Measurements from ENCODE around the gene GMPPA. TPM values are rescaled to one million over a fixed set of nuclear protein-coding genes. Genes with fewer than 3 reads are reported as not detected.

The GMPPA gene
- total RNA-seq, 2 experiments from 2014 or later, result 35.2 to 35.5 TPM

- POLR2A ChIA-PET, result interaction anchor here (0.6 kb wide), 1 partner anchor 52 kb away, joined by 3 read pairs; no protein-coding TSS in a partner anchor
- Mint-ChIP-seq H3K4me1 (peaks cover 38% of the 10 kb centered on the region), H3K27me3 (peaks cover 35% of the 10 kb centered on the region), H3K4me3 (peak overlapping the region; percentile 86), H3K27ac (peak overlapping the region; percentile 72), H3K36me3 (ENCODE audit: low read depth) (peaks cover 5% of the 10 kb centered on the region), H3K9me3 (ENCODE audit: low read depth) (no peaks in the 10 kb centered on the region)
- intact Hi-C loops (cut with DNase I, micrococcal nuclease), result loop anchor here (2.0 to 5.0 kb wide), 5 partner anchors 54 to 1228 kb away; partner anchors contain the start of genes AAMP (in 1 of the 2), GLB1L (in 1 of the 2), PNKD (in 1 of the 2) and STK16 (in 1 of the 2)
- DNase-seq (no peak), ATAC-seq (no peak)
- CTCF ChIA-PET, result interaction anchor here (0.6 to 7.2 kb wide), 14 partner anchors 9 to 884 kb away, joined by 3 to 128 read pairs (median 4); partner anchors contain the start of gene CHPF
Measured at GRCh38 chr2:219499058-219499307, 292 bp downstream of the GMPPA start.

- Mint-ChIP-seq H3K4me3 (peak overlapping the region; percentile 86), H3K27me3 (peaks cover 32% of the 10 kb centered on the region), H3K27ac (peak overlapping the region; percentile 72), H3K4me1 (peaks cover 38% of the 10 kb centered on the region), H3K36me3 (ENCODE audit: low read depth) (peaks cover 10% of the 10 kb centered on the region), H3K9me3 (ENCODE audit: low read depth) (no peaks in the 10 kb centered on the region)
- POLR2A ChIA-PET, result interaction anchor here (0.5 kb wide), 1 partner anchor 77 kb away, joined by 3 read pairs; no protein-coding TSS in a partner anchor
- CTCF ChIA-PET, result interaction anchor here (0.6 to 7.2 kb wide), 10 partner anchors 9 to 112 kb away, joined by 3 to 128 read pairs (median 4); partner anchors contain the start of gene DNPEP
- no peak for DNase-seq
- no peak for ATAC-seq
- intact Hi-C loops (cut with DNase I, micrococcal nuclease), result loop anchor here (2.0 to 5.0 kb wide), 5 partner anchors 53 to 1229 kb away; partner anchors contain the start of genes AAMP (in 1 of the 2), GLB1L (in 1 of the 2), PNKD (in 1 of the 2) and STK16 (in 1 of the 2)
Measured at GRCh38 chr2:219499555-219499954, 864 bp downstream of the GMPPA start.

GRCh38 chr2:219500135-219500534, 1.4 kb downstream of the GMPPA start:
- peak overlapping the region; percentile 86 for H3K4me3 Mint-ChIP-seq
- ChIA-PET CTCF (interaction anchor here (0.6 to 7.2 kb wide), 10 partner anchors 8 to 113 kb away, joined by 3 to 128 read pairs (median 4); partner anchors contain the start of gene DNPEP), POLR2A (interaction anchor here (0.5 kb wide), 1 partner anchor 76 kb away, joined by 3 read pairs; no protein-coding TSS in a partner anchor)
- peaks cover 11% of the 10 kb centered on the region for H3K36me3 Mint-ChIP-seq (ENCODE audit: low read depth)
- H3K9me3 Mint-ChIP-seq (ENCODE audit: low read depth), result no peaks in the 10 kb centered on the region
- peaks cover 26% of the 10 kb centered on the region for H3K27me3 Mint-ChIP-seq
- no peak overlapping the region for H3K27ac Mint-ChIP-seq
- H3K4me1 Mint-ChIP-seq, result peaks cover 38% of the 10 kb centered on the region
- no peak for DNase-seq
- intact Hi-C loops (cut with DNase I, micrococcal nuclease), result loop anchor here in 1 of 2 experiments (10.0 kb wide), 1 partner anchor 1485 kb away; no protein-coding TSS in a partner anchor
- no peak for ATAC-seq

- DNase-seq (no peak), ATAC-seq (no peak)
- CTCF ChIA-PET, result interaction anchor here (0.6 kb wide), 1 partner anchor 17 kb away, joined by 3 read pairs; no protein-coding TSS in a partner anchor
- Mint-ChIP-seq H3K36me3 (ENCODE audit: low read depth) (peaks cover 21% of the 10 kb centered on the region), H3K9me3 (ENCODE audit: low read depth) (no peaks in the 10 kb centered on the region), H3K27me3 (peaks cover 13% of the 10 kb centered on the region), H3K4me3 (no peak overlapping the region), H3K27ac (no peak overlapping the region), H3K4me1 (peaks cover 33% of the 10 kb centered on the region)
- POLR2A ChIA-PET, result no interaction called here
- intact Hi-C loops (cut with DNase I, micrococcal nuclease), result loop anchor here in 1 of 2 experiments (10.0 kb wide), 1 partner anchor 1487 kb away; no protein-coding TSS in a partner anchor
Measured at GRCh38 chr2:219501849-219502248, 3.2 kb downstream of the GMPPA start.

- no peaks in the 10 kb centered on the region for H3K9me3 Mint-ChIP-seq (ENCODE audit: low read depth)
- DNase-seq, result no peak
- intact Hi-C loops (cut with DNase I, micrococcal nuclease), result loop anchor here in 1 of 2 experiments (10.0 kb wide), 1 partner anchor 1488 kb away; no protein-coding TSS in a partner anchor
- no peak overlapping the region for H3K27ac Mint-ChIP-seq
- CTCF ChIA-PET, result no interaction called here
- peaks cover 26% of the 10 kb centered on the region for H3K36me3 Mint-ChIP-seq (ENCODE audit: low read depth)
- no peak for ATAC-seq
- no peak overlapping the region for H3K4me3 Mint-ChIP-seq
- peaks cover 28% of the 10 kb centered on the region for H3K4me1 Mint-ChIP-seq
- peaks cover 6% of the 10 kb centered on the region for H3K27me3 Mint-ChIP-seq
- POLR2A ChIA-PET, result no interaction called here
Measured at GRCh38 chr2:219502618-219503017, 3.9 kb downstream of the GMPPA start.

GRCh38 chr2:219505585-219505984, 6.9 kb downstream of the GMPPA start:
- Mint-ChIP-seq H3K27me3 (peaks cover 13% of the 10 kb centered on the region), H3K4me1 (peaks cover 16% of the 10 kb centered on the region), H3K9me3 (ENCODE audit: low read depth) (no peaks in the 10 kb centered on the region), H3K27ac (no peak overlapping the region), H3K36me3 (ENCODE audit: low read depth) (peaks cover 28% of the 10 kb centered on the region), H3K4me3 (no peak overlapping the region)
- POLR2A ChIA-PET, result no interaction called here
- CTCF ChIA-PET, result no interaction called here
- intact Hi-C loops (cut with DNase I, micrococcal nuclease), result loop anchor here in 1 of 2 experiments (10.0 kb wide), 1 partner anchor 1491 kb away; no protein-coding TSS in a partner anchor
- no peak for DNase-seq
- ATAC-seq, result no peak

- H3K27ac Mint-ChIP-seq, result no peak overlapping the region
- no peaks in the 10 kb centered on the region for H3K9me3 Mint-ChIP-seq (ENCODE audit: low read depth)
- no peak for ATAC-seq
- intact Hi-C loops (cut with DNase I, micrococcal nuclease), result loop anchor here in 1 of 2 experiments (10.0 kb wide), 1 partner anchor 1491 kb away; no protein-coding TSS in a partner anchor
- peaks cover 20% of the 10 kb centered on the region for H3K27me3 Mint-ChIP-seq
- POLR2A ChIA-PET, result no interaction called here
- no peak for DNase-seq
- peaks cover 15% of the 10 kb centered on the region for H3K4me1 Mint-ChIP-seq
- CTCF ChIA-PET, result interaction anchor here (1.0 to 5.6 kb wide), 3 partner anchors 9 to 23 kb away, joined by 3 to 55 read pairs (median 46); partner anchors contain the start of gene GMPPA
- no peak overlapping the region for H3K4me3 Mint-ChIP-seq
- H3K36me3 Mint-ChIP-seq (ENCODE audit: low read depth), result peaks cover 28% of the 10 kb centered on the region
Measured at GRCh38 chr2:219506153-219506801, 7.6 kb downstream of the GMPPA start.

GRCh38 chr2:219506802-219507526, 8.3 kb downstream of the GMPPA start:
- no peak for DNase-seq
- H3K9me3 Mint-ChIP-seq (ENCODE audit: low read depth), result no peaks in the 10 kb centered on the region
- no peak for ATAC-seq
- ChIA-PET CTCF (interaction anchor here (0.5 to 5.6 kb wide), 6 partner anchors 9 to 136 kb away, joined by 3 to 55 read pairs (median 3); partner anchors contain the start of gene GMPPA), POLR2A (no interaction called here)
- peaks cover 12% of the 10 kb centered on the region for H3K4me1 Mint-ChIP-seq
- peaks cover 25% of the 10 kb centered on the region for H3K27me3 Mint-ChIP-seq
- H3K27ac Mint-ChIP-seq, result no peak overlapping the region
- H3K36me3 Mint-ChIP-seq (ENCODE audit: low read depth), result peaks cover 28% of the 10 kb centered on the region
- intact Hi-C loops (cut with DNase I, micrococcal nuclease), result loop anchor here in 1 of 2 experiments (10.0 kb wide), 1 partner anchor 1492 kb away; no protein-coding TSS in a partner anchor
- no peak overlapping the region for H3K4me3 Mint-ChIP-seq

- no peak for DNase-seq
- intact Hi-C loops (cut with DNase I, micrococcal nuclease), result loop anchor here in 1 of 2 experiments (10.0 kb wide), 1 partner anchor 1493 kb away; no protein-coding TSS in a partner anchor
- Mint-ChIP-seq H3K4me3 (no peak overlapping the region), H3K9me3 (ENCODE audit: low read depth) (no peaks in the 10 kb centered on the region), H3K4me1 (peaks cover 12% of the 10 kb centered on the region), H3K36me3 (ENCODE audit: low read depth) (peaks cover 28% of the 10 kb centered on the region), H3K27me3 (peaks cover 30% of the 10 kb centered on the region), H3K27ac (no peak overlapping the region)
- ChIA-PET POLR2A (no interaction called here), CTCF (interaction anchor here (0.5 to 5.6 kb wide), 5 partner anchors 10 to 135 kb away, joined by 3 to 55 read pairs (median 3); partner anchors contain the start of gene GMPPA)
- no peak for ATAC-seq
Measured at GRCh38 chr2:219507581-219508443, 9.1 kb downstream of the GMPPA start.

- ChIA-PET CTCF (interaction anchor here (4.6 to 5.6 kb wide), 2 partner anchors 11 to 21 kb away, joined by 46 to 55 read pairs; partner anchors contain the start of gene GMPPA), POLR2A (no interaction called here)
- Mint-ChIP-seq H3K36me3 (ENCODE audit: low read depth) (peaks cover 28% of the 10 kb centered on the region), H3K4me1 (peaks cover 13% of the 10 kb centered on the region), H3K9me3 (ENCODE audit: low read depth) (no peaks in the 10 kb centered on the region), H3K4me3 (no peak overlapping the region), H3K27me3 (peaks cover 35% of the 10 kb centered on the region), H3K27ac (no peak overlapping the region)
- no peak for ATAC-seq
- intact Hi-C loops (cut with DNase I, micrococcal nuclease), result loop anchor here in 1 of 2 experiments (10.0 kb wide), 1 partner anchor 1494 kb away; no protein-coding TSS in a partner anchor
- no peak for DNase-seq
Measured at GRCh38 chr2:219508444-219508734, 9.7 kb downstream of the GMPPA start.

Data from activated CD4-positive, alpha-beta T cell treated with anti-CD3 and anti-CD28 coated beads for 36 hours (primary cell).